ENCODE results near the gene GGT7. TPM values are rescaled to one million over a fixed set of nuclear protein-coding genes. Genes with fewer than 3 reads are reported as not detected.

GGT7 gene, protein sequence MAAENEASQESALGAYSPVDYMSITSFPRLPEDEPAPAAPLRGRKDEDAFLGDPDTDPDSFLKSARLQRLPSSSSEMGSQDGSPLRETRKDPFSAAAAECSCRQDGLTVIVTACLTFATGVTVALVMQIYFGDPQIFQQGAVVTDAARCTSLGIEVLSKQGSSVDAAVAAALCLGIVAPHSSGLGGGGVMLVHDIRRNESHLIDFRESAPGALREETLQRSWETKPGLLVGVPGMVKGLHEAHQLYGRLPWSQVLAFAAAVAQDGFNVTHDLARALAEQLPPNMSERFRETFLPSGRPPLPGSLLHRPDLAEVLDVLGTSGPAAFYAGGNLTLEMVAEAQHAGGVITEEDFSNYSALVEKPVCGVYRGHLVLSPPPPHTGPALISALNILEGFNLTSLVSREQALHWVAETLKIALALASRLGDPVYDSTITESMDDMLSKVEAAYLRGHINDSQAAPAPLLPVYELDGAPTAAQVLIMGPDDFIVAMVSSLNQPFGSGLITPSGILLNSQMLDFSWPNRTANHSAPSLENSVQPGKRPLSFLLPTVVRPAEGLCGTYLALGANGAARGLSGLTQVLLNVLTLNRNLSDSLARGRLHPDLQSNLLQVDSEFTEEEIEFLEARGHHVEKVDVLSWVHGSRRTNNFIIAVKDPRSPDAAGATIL
- total RNA-seq: 10.0 and 12.7 TPM in 2 replicates

DNA sequence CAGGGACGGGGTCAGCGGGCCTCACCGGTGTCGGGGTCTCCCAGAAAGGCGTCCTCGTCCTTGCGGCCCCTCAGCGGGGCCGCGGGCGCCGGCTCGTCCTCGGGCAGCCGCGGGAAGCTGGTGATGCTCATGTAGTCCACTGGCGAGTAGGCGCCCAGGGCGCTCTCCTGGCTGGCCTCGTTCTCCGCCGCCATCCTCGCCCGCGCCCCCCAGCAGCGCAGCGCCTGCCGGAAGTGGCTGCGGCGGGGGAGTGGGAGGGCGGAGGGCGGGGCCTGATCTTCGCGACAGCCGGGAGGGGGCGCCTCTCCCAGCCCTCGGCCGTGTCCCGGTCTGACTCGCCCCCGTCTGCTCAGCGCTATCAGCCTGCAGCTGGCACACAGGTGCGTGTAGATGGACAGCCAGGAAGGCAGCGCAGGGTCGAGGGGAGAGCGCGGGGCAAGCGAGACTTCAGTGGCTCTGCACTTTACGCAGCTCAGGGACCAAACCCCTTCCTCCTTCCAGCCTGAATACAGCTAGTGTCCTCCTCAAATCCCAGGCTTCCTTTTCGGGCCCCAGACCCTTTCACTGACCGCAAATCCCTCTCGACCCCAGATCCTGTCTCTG, at the start of gene GGT7:
GGT7 (minus strand) TSS at position 235 of the 603 bp plus-strand sequence; CDS start at position 194, 41 bp downstream.
- H3K27ac ChIP-seq (ENCODE audit: low read depth, low read length): peak within 1 kb of the TSS; percentile 36

GRCh38 chr20:34921436-34921835, 48.8 kb upstream of the GGT7 start:
- no peak for TF ChIP-seq CTCF (IDR thresholded peaks at IDR 0.05; ENCODE audit: extremely low read depth, low read depth, low read length)
- Histone ChIP-seq H3K27me3 (ENCODE audit: insufficient read depth, low read length) (no peaks in the 10 kb centered on the region), H2AFZ (ENCODE audit: low read length) (no peak overlapping the region), H3K4me2 (ENCODE audit: insufficient read depth, low read length) (no peak overlapping the region), H3K36me3 (ENCODE audit: insufficient read depth, low read length) (peaks cover 26% of the 10 kb centered on the region), H4K20me1 (ENCODE audit: insufficient read depth, low read length) (peaks cover 6% of the 10 kb centered on the region), H3K9me3 (ENCODE audit: low read depth, low read length) (no peaks in the 10 kb centered on the region), H3K27ac (ENCODE audit: low read depth, low read length) (no peak overlapping the region), H3K4me3 (ENCODE audit: insufficient read depth, low read length) (no peak overlapping the region), H3K79me2 (ENCODE audit: insufficient read depth, low read length) (no peaks in the 10 kb centered on the region), H3K4me1 (ENCODE audit: insufficient read depth, low read length) (peaks cover 27% of the 10 kb centered on the region)
- DNase-seq (ENCODE audit: insufficient read length, low spot score, missing footprints): no peak

More for the DNA sequence above, at the start of gene GGT7:
- Histone ChIP-seq H3K4me3 (ENCODE audit: insufficient read depth, low read length) (peak within 1 kb of the TSS; percentile 80), H3K27me3 (ENCODE audit: insufficient read depth, low read length) (no peaks in the 10 kb centered on the region), H3K36me3 (ENCODE audit: insufficient read depth, low read length) (no peaks in the 10 kb centered on the region), H3K79me2 (ENCODE audit: insufficient read depth, low read length) (peaks cover 8% of the 10 kb centered on the region), H2AFZ (ENCODE audit: low read length) (peak within 1 kb of the TSS; percentile 98), H3K9me3 (ENCODE audit: low read depth, low read length) (no peaks in the 10 kb centered on the region), H3K4me2 (ENCODE audit: insufficient read depth, low read length) (peak within 1 kb of the TSS; percentile 94), H3K4me1 (ENCODE audit: insufficient read depth, low read length) (peaks cover 31% of the 10 kb centered on the region), H4K20me1 (ENCODE audit: insufficient read depth, low read length) (peaks cover 3% of the 10 kb centered on the region)
- TF ChIP-seq CTCF (IDR thresholded peaks at IDR 0.05; ENCODE audit: extremely low read depth, low read depth, low read length): peak; percentile 44
- DNase-seq (ENCODE audit: insufficient read length, low spot score, missing footprints): peak; percentile 97

DNA sequence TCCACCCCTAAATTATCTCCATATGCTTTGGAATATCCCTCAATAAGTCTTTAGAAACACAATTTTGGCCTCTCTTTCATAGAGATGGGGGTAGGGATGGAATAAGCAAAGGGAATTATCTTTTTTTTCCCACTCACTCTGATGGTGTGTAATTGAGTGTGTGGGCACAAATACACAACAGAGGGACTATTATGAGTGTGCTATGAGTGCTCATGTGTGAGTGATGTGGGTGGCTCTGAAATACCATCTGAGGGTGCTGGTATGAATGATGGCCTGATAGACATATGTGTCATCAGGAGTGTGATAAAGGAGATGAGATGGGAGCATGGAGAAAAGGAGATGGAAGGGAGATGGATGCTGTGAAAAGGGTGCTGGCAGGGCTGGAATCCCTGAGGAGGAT, 47.4 kb upstream of the GGT7 start:
- no peak overlapping the region for H3K4me3 ChIP-seq (ENCODE audit: insufficient read depth, low read length)
- no peak for DNase-seq (ENCODE audit: insufficient read length, low spot score, missing footprints)
- no peak for TF ChIP-seq CTCF (IDR thresholded peaks at IDR 0.05; ENCODE audit: extremely low read depth, low read depth, low read length)
- peaks cover 15% of the 10 kb centered on the region for H3K36me3 ChIP-seq (ENCODE audit: insufficient read depth, low read length)
- peaks cover 6% of the 10 kb centered on the region for H4K20me1 ChIP-seq (ENCODE audit: insufficient read depth, low read length)
- H3K4me1 ChIP-seq (ENCODE audit: insufficient read depth, low read length): peaks cover 27% of the 10 kb centered on the region
- no peaks in the 10 kb centered on the region for H3K9me3 ChIP-seq (ENCODE audit: low read depth, low read length)
- no peak overlapping the region for H3K27ac ChIP-seq (ENCODE audit: low read depth, low read length)
- no peaks in the 10 kb centered on the region for H3K79me2 ChIP-seq (ENCODE audit: insufficient read depth, low read length)
- H3K27me3 ChIP-seq (ENCODE audit: insufficient read depth, low read length): no peaks in the 10 kb centered on the region
- no peak overlapping the region for H2AFZ ChIP-seq (ENCODE audit: low read length)
- H3K4me2 ChIP-seq (ENCODE audit: insufficient read depth, low read length): no peak overlapping the region
